H9 (cell line): ENCODE results near the gene MBD3L4. TPM values are rescaled to one million over a fixed set of nuclear protein-coding genes. Genes with fewer than 3 reads are reported as not detected.

Experiments
- DNase-seq: peaks from one replicate; pipeline ENCODE4 v3.0.0-alpha.2; 2017
- H2AFZ ChIP-seq: one replicate; pipeline ENCODE4 v1.6.1; 2013; ENCODE audit warnings: mild to moderate bottlenecking, low read length, control low read depth, moderate library complexity
- H2AK5ac ChIP-seq: 2 replicates; pipeline ENCODE4 v1.6.1; 2013; ENCODE audit warnings: low read length, control low read depth, mixed read lengths; ENCODE audit not compliant: insufficient read length
- H2BK120ac ChIP-seq: one replicate; pipeline ENCODE4 v1.6.1; 2013; ENCODE audit warnings: low read depth, mild to moderate bottlenecking, low read length, control low read depth, inconsistent platforms; ENCODE audit not compliant: poor library complexity, severe bottlenecking
- H2BK12ac ChIP-seq: 2 replicates; pipeline ENCODE4 v1.6.1; 2013; ENCODE audit warnings: low read length, control low read depth, mixed read lengths, low read depth; ENCODE audit not compliant: insufficient read length
- H2BK15ac ChIP-seq: 2 replicates; pipeline ENCODE4 v1.6.1; 2013; ENCODE audit warnings: low read depth, low read length, control low read depth
- H2BK20ac ChIP-seq: one replicate; pipeline ENCODE4 v1.6.1; 2013; ENCODE audit warnings: low read depth, mild to moderate bottlenecking, low read length, control low read depth, inconsistent platforms; ENCODE audit not compliant: poor library complexity, severe bottlenecking
- H2BK5ac ChIP-seq: 2 replicates; pipeline ENCODE4 v1.6.1; 2013; ENCODE audit warnings: low read length, control low read depth, mixed read lengths; ENCODE audit not compliant: insufficient read length
- H3K14ac ChIP-seq: 2 replicates; pipeline ENCODE4 v1.6.1; 2013; ENCODE audit warnings: low read length, control low read depth; ENCODE audit not compliant: insufficient read depth
- H3K18ac ChIP-seq: 2 replicates; pipeline ENCODE4 v1.6.1; 2013; ENCODE audit warnings: low read depth, mild to moderate bottlenecking, mixed read lengths, low read length, control low read depth; ENCODE audit not compliant: insufficient read length
- H3K23ac ChIP-seq: 2 replicates; pipeline ENCODE4 v1.6.1; 2013; ENCODE audit warnings: low read length, control low read depth, mixed read lengths, low read depth; ENCODE audit not compliant: insufficient read length
- H3K23me2 ChIP-seq: 2 replicates; pipeline ENCODE4 v1.6.1; 2013; ENCODE audit warnings: low read depth, mild to moderate bottlenecking, mixed read lengths, low read length, control low read depth; ENCODE audit not compliant: insufficient read length, poor library complexity, severe bottlenecking
- H3K27ac ChIP-seq: 2 replicates; pipeline ENCODE4 v1.5.1; 2013; ENCODE audit warnings: low read length, control low read depth, mixed read lengths, low read depth; ENCODE audit not compliant: insufficient read length
- H3K27me3 ChIP-seq: 2 replicates; pipeline ENCODE4 v1.6.1; 2013; ENCODE audit warnings: low read length, control low read depth, inconsistent platforms; ENCODE audit not compliant: insufficient read depth
- H3K4ac ChIP-seq: 2 replicates; pipeline ENCODE4 v1.6.1; 2013; ENCODE audit warnings: low read depth, mild to moderate bottlenecking, control low read depth, inconsistent platforms, low read length, moderate library complexity
- H3K4me1 ChIP-seq: 2 replicates; pipeline ENCODE4 v1.6.1; 2013; ENCODE audit warnings: low read length, control low read depth, inconsistent platforms; ENCODE audit not compliant: insufficient read depth
- H3K4me2 ChIP-seq: 2 replicates; pipeline ENCODE4 v1.6.1; 2013; ENCODE audit warnings: low read length, control low read depth, mixed read lengths; ENCODE audit not compliant: insufficient read length, insufficient read depth
- H3K56ac ChIP-seq: 2 replicates; pipeline ENCODE4 v1.6.1; 2013; ENCODE audit warnings: low read depth, mild to moderate bottlenecking, mixed read lengths, low read length, control low read depth; ENCODE audit not compliant: insufficient read length
- H3K79me1 ChIP-seq: 2 replicates; pipeline ENCODE4 v1.6.1; 2013; ENCODE audit warnings: low read depth, mild to moderate bottlenecking, moderate library complexity, low read length, control low read depth, inconsistent platforms; ENCODE audit not compliant: insufficient read depth, poor library complexity, severe bottlenecking
- H3K79me2 ChIP-seq: 2 replicates; pipeline ENCODE4 v1.6.1; 2013; ENCODE audit warnings: low read length, control low read depth, inconsistent platforms; ENCODE audit not compliant: insufficient read depth
- H3K9ac ChIP-seq: 2 replicates; pipeline ENCODE4 v1.6.1; 2013; ENCODE audit warnings: low read length, control low read depth, mixed read lengths; ENCODE audit not compliant: insufficient read length; ENCODE audit errors: extremely low read depth
- H3K9me3 ChIP-seq: one replicate; pipeline ENCODE4 v1.6.1; 2013; ENCODE audit warnings: low read depth, low read length, inconsistent platforms; ENCODE audit not compliant: control insufficient read depth
- H3T11ph ChIP-seq: one replicate; pipeline ENCODE4 v1.6.1; 2013; ENCODE audit warnings: mild to moderate bottlenecking, low read length, control low read depth, inconsistent platforms
- H4K20me1 ChIP-seq: one replicate; pipeline ENCODE4 v1.6.1; 2013; ENCODE audit not compliant: control insufficient read depth, insufficient read length, insufficient read depth
- H4K5ac ChIP-seq: 2 replicates; pipeline ENCODE4 v1.6.1; 2013; ENCODE audit warnings: low read depth, mild to moderate bottlenecking, mixed read lengths, low read length, control low read depth; ENCODE audit not compliant: insufficient read length
- H4K8ac ChIP-seq: replicated peaks from 2 replicates; pipeline ENCODE4 v1.6.1; 2013; ENCODE audit warnings: low read length, control low read depth, mixed read lengths, low read depth; ENCODE audit not compliant: insufficient read length
- H4K91ac ChIP-seq: 2 replicates; pipeline ENCODE4 v1.6.1; 2013; ENCODE audit warnings: low read depth, mild to moderate bottlenecking, moderate library complexity, mixed read lengths, low read length, control low read depth; ENCODE audit not compliant: insufficient read length
- H3K27ac Mint-ChIP-seq, 3 experiments: 2 replicates in 2 of 3; 3 replicates in 1 of 3; pipeline ENCODE4 v1.8.0; 2020 to 2021; ENCODE audit warnings: mixed read lengths in 3 of 3, mild to moderate bottlenecking in 1 of 3, moderate library complexity in 1 of 3
- H3K27me3 Mint-ChIP-seq: 2 replicates; pipeline ENCODE4 v1.8.0; 2021; ENCODE audit warnings: low read depth, mild to moderate bottlenecking, moderate library complexity, mixed read lengths
- H3K36me3 Mint-ChIP-seq, 3 experiments: 2 replicates in 2 of 3; 3 replicates in 1 of 3; pipeline ENCODE4 v1.8.0; 2020 to 2021; ENCODE audit warnings: low read depth in 3 of 3, mixed read lengths in 3 of 3; ENCODE audit not compliant: insufficient read depth in 1 of 3
- H3K4me1 Mint-ChIP-seq, 2 experiments: 2 replicates each; pipeline ENCODE4 v1.8.0; 2020; ENCODE audit warnings: mixed read lengths in 2 of 2
- H3K4me3 Mint-ChIP-seq, 2 experiments: 2 replicates in 1 of 2; 3 replicates in 1 of 2; pipeline ENCODE4 v1.8.0; 2020 to 2021; ENCODE audit warnings: mild to moderate bottlenecking in 2 of 2, mixed read lengths in 2 of 2, moderate library complexity in 1 of 2
- H3K9me3 Mint-ChIP-seq, 2 experiments: 2 replicates in 1 of 2; 3 replicates in 1 of 2; pipeline ENCODE4 v1.8.0; 2020; ENCODE audit warnings: mild to moderate bottlenecking in 2 of 2, mixed read lengths in 2 of 2, moderate library complexity in 1 of 2
- CTCF ChIP-seq: fragments of 200-600 bp; sonication (generic); conservative IDR thresholded peaks from 3 replicates; pipeline ENCODE4 v1.8.0; 2021; ENCODE audit warnings: antibody characterized with exemption, mild to moderate bottlenecking
- WGBS: extraction: QIAGEN DNeasy Blood & Tissue Kit; methylation state at CpG from one replicate; pipeline ENCODE4 v1.1.7; 2013; ENCODE audit warnings: missing lambda C conversion rate, low lambda C conversion rate, mixed read lengths; ENCODE audit not compliant: insufficient read length; ENCODE audit errors: extremely low coverage; 5-methylcytosine and 5-hydroxymethylcytosine counted together
- total RNA-seq: library from RNA; stranded (reverse); gene quantifications from 2 replicates; pipeline ENCODE4 v1.2.1, GENCODE V29; 2021

Gene MBD3L4
- total RNA-seq, 1 experiment from 2014 or later: not detected

DNA sequence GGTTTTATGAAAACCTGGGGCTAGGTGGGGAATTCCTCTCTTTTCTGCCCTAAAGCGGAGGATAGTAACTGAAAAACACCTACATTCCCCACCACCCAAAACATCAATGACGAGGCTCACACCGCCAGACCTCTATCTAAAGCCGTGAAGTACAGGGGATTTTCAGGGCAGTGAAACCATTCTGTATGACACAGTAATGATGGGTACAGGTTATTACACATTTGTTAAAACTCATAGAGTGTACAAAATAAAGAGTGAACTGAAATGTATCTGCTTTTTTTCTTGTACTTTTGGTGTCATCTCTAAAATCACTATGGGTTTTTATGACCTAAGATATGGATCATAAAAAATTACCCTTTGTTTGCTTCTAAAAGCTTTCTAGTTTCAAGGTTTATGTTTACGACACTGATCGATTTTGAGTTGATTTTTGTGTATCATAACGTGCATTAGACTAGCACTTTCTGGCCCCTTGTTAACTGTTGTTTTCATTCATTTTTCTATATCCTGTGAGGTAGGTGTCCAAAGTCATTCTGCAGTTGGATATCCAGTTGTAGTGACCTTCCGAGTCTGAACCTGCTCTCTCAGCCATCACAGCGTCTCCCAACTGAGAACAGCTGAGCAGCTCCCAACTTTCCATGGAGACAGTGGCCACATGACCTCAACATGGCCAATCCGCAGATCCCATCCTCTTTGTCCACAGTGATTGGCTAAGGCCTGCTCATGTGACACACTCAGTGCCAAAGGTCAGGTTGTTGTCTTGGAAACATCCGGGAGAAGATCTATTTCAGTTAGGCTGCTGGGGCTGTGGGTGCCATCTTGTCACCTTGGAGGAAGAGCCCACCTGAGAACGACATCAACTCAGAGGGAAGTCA, 29.0 kb downstream of the MBD3L4 start:
- Histone ChIP-seq H3K18ac (no peak overlapping the region), H2BK120ac (no peak overlapping the region), H3K9ac (no peak overlapping the region), H2BK5ac (no peak overlapping the region), H3K9me3 (peaks cover 26% of the 10 kb centered on the region), H2AK5ac (no peak overlapping the region), H3K79me1 (no peaks in the 10 kb centered on the region), H3T11ph (no peak overlapping the region), H4K20me1 (no peaks in the 10 kb centered on the region), H3K27me3 (no peaks in the 10 kb centered on the region), H4K8ac (no peak overlapping the region), H2BK12ac (no peak overlapping the region), H3K14ac (no peak overlapping the region), H3K23ac (no peak overlapping the region), H3K27ac (no peak overlapping the region), H3K23me2 (no peaks in the 10 kb centered on the region), H2AFZ (no peak overlapping the region), H4K91ac (no peak overlapping the region), H2BK20ac (no peak overlapping the region), H3K79me2 (no peaks in the 10 kb centered on the region), H3K4me1 (no peaks in the 10 kb centered on the region), H4K5ac (no peak overlapping the region), H3K4me2 (no peak overlapping the region), H3K4ac (no peak overlapping the region), H3K56ac (no peak overlapping the region), H2BK15ac (no peak overlapping the region)
- H3K9me3 Mint-ChIP-seq: peaks cover 84 to 87% of the 10 kb centered on the region in 2 experiments
- peaks cover 0 to 11% (median 6%) of the 10 kb centered on the region in 3 experiments; a peak in 4 of 7 replicates for H3K36me3 Mint-ChIP-seq
- no peaks in the 10 kb centered on the region for H3K4me1 Mint-ChIP-seq
- no peak for DNase-seq
- TF ChIP-seq CTCF: no peak
- H3K27me3 Mint-ChIP-seq: peaks cover 2% of the 10 kb centered on the region
- H3K27ac Mint-ChIP-seq: no peak overlapping the region
- H3K4me3 Mint-ChIP-seq: no peak overlapping the region
- WGBS: no CpG with 5 or more reads among the region's 12 CpGs
